GM12801 (cell line): ENCODE data around the gene SLC6A2.

Experiments used
- CTCF ChIP-seq: IDR thresholded peaks from one replicate; pipeline ENCODE4 v1.5.1; 2011; ENCODE audit warnings: control low read depth; ENCODE audit not compliant: insufficient read length; ENCODE audit errors: extremely low read depth

Gene SLC6A2

GRCh38 chr16:55667753-55668152, 12.0 kb downstream of the SLC6A2 start:
- no peak for TF ChIP-seq CTCF

- TF ChIP-seq CTCF, result no peak
These were observed 12.8 kb downstream of the SLC6A2 start for GRCh38 chr16:55668340-55669281.

- TF ChIP-seq CTCF, result no peak
These were observed 15.6 kb downstream of the SLC6A2 start for GRCh38 chr16:55671206-55671973.

GRCh38 chr16:55671974-55672280, 16.1 kb downstream of the SLC6A2 start:
- TF ChIP-seq CTCF, result no peak

GRCh38 chr16:55672471-55672870, 16.7 kb downstream of the SLC6A2 start:
- no peak for TF ChIP-seq CTCF

- TF ChIP-seq CTCF, result no peak
These were observed 22.5 kb downstream of the SLC6A2 start for GRCh38 chr16:55678161-55678821.

GRCh38 chr16:55682086-55682485, 26.3 kb downstream of the SLC6A2 start:
- TF ChIP-seq CTCF, result no peak
